Mucosa of descending colon (tissue), 3 donors: Measurements from ENCODE around the gene SORCS2. TPM values are rescaled to one million over a fixed set of nuclear protein-coding genes. Genes with fewer than 3 reads are reported as not detected.

Experiments used
- ATAC-seq: fragments of 200-7000 bp; cut with Tn5 transposase; one replicate; pipeline ENCODE4 v1.9.1; 2020; ENCODE audit warnings: mild to moderate bottlenecking, moderate library complexity
- DNase-seq, 3 donors: peaks; one replicate each; pipeline ENCODE4 v3.0.0-alpha.2; 2020
- H3K36me3 ChIP-seq: fragments of 200-600 bp; one replicate; pipeline ENCODE4 v1.8.0; 2021; ENCODE audit warnings: low read depth, mild to moderate bottlenecking
- H3K4me1 ChIP-seq: fragments of 200-600 bp; one replicate; pipeline ENCODE4 v1.8.0; 2021; ENCODE audit warnings: low read depth, mild to moderate bottlenecking
- H3K4me3 ChIP-seq: fragments of 200-600 bp; one replicate; pipeline ENCODE4 v1.8.0; 2021; ENCODE audit warnings: mild to moderate bottlenecking
- H3K9me3 ChIP-seq: fragments of 200-600 bp; one replicate; pipeline ENCODE4 v1.8.0; 2021; ENCODE audit warnings: mild to moderate bottlenecking
- CTCF ChIP-seq: fragments of 200-600 bp; IDR thresholded peaks from one replicate; pipeline ENCODE4 v1.8.0; 2022; ENCODE audit warnings: antibody characterized with exemption, mild to moderate bottlenecking
- intact Hi-C, 2 donors: fragments of 100-400 bp; cut with DNase I in 1 of 2; cut with micrococcal nuclease in 1 of 2; formaldehyde crosslinking; loops; one replicate each; pipeline versions ENCODE4 v1.11.0 to v1.11.1; 2022; cut with DNase I, micrococcal nuclease
- total RNA-seq, 3 donors: library from RNA; stranded (reverse); fragmentation: NEBNext Ultra II Directional in 2 of 3; extraction: Animal tissue kit (Norgen Biotek cat#: 25700) in 2 of 3; gene quantifications; one replicate each; pipeline versions ENCODE4 v1.2.1 to v1.2.4, GENCODE V29; 2021 to 2023
- donor health status: DM: no; HTN: no; CAD: no; lungs with moderate emphysema.
- donor health status: DM: no; HTN: no; CAD: no.
- donor health status: DM: no; HTN: yes; CAD: no.

Gene SORCS2
- total RNA-seq, 3 donors from 2014 or later: 0.20 to 3.1 (median 1.5) TPM

GRCh38 chr4:7522452-7523220, 330.3 kb downstream of the SORCS2 start:
- ATAC-seq: no peak
- H3K9me3 ChIP-seq: no peaks in the 10 kb centered on the region
- H3K36me3 ChIP-seq: no peaks in the 10 kb centered on the region
- H3K4me1 ChIP-seq: no peaks in the 10 kb centered on the region
- H3K4me3 ChIP-seq: no peak overlapping the region
- no peak for DNase-seq
- intact Hi-C loops: no loop called here
- no peak for TF ChIP-seq CTCF

- intact Hi-C loops: no loop called here
- no peak for ATAC-seq
- TF ChIP-seq CTCF: no peak
- Histone ChIP-seq H3K4me1 (no peaks in the 10 kb centered on the region), H3K4me3 (no peak overlapping the region), H3K36me3 (no peaks in the 10 kb centered on the region), H3K9me3 (no peaks in the 10 kb centered on the region)
- DNase-seq: no peak
Observed at GRCh38 chr4:7523526-7523925, 331.2 kb downstream of the SORCS2 start.

GRCh38 chr4:7524064-7524682, 331.8 kb downstream of the SORCS2 start:
- no peak for DNase-seq
- Histone ChIP-seq H3K36me3 (no peaks in the 10 kb centered on the region), H3K4me1 (no peaks in the 10 kb centered on the region), H3K4me3 (no peak overlapping the region), H3K9me3 (no peaks in the 10 kb centered on the region)
- ATAC-seq: no peak
- no peak for TF ChIP-seq CTCF
- intact Hi-C loops: no loop called here

DNA sequence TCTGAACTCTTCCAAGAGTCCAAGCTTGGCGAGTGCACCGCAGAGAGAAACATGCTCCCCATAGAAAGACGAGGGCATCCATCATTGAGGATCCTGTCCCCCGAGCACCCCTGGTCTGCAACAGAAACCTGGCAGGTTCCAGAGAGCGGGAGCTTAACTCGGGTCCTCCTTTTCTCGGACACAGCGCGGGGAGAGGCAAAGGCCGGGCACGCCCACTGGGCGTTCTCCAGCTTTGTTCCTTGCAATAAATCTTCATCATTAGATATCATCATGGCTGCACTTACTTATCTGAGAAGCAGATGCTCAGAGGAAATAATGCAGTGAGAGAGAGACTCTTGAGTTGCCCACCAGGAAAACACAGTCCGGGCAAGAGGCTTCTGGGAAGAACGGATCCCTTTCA, 332.5 kb downstream of the SORCS2 start:
- Histone ChIP-seq H3K4me3 (no peak overlapping the region), H3K36me3 (no peaks in the 10 kb centered on the region), H3K4me1 (no peaks in the 10 kb centered on the region), H3K9me3 (no peaks in the 10 kb centered on the region)
- intact Hi-C loops: no loop called here
- TF ChIP-seq CTCF: no peak
- ATAC-seq (no peak), DNase-seq (no peak)

GRCh38 chr4:7526491-7526890, 334.2 kb downstream of the SORCS2 start:
- TF ChIP-seq CTCF: no peak
- H3K36me3 ChIP-seq: no peaks in the 10 kb centered on the region
- H3K4me3 ChIP-seq: no peak overlapping the region

More at GRCh38 chr4:7526491-7526890, 334.2 kb downstream of the SORCS2 start:
- intact Hi-C loops: no loop called here
- no peak for ATAC-seq
- H3K9me3 ChIP-seq: no peaks in the 10 kb centered on the region
- no peak for DNase-seq
- no peaks in the 10 kb centered on the region for H3K4me1 ChIP-seq
